ENCODE measurements around the gene HOXA11. TPM values are rescaled to one million over a fixed set of nuclear protein-coding genes. Genes with fewer than 3 reads are reported as not detected.
A peak's percentile ranks its signal among the peaks of the same experiment; 100 is the strongest.

Gene HOXA11
- total RNA-seq, 1 experiment from 2014 or later: not detected

DNA sequence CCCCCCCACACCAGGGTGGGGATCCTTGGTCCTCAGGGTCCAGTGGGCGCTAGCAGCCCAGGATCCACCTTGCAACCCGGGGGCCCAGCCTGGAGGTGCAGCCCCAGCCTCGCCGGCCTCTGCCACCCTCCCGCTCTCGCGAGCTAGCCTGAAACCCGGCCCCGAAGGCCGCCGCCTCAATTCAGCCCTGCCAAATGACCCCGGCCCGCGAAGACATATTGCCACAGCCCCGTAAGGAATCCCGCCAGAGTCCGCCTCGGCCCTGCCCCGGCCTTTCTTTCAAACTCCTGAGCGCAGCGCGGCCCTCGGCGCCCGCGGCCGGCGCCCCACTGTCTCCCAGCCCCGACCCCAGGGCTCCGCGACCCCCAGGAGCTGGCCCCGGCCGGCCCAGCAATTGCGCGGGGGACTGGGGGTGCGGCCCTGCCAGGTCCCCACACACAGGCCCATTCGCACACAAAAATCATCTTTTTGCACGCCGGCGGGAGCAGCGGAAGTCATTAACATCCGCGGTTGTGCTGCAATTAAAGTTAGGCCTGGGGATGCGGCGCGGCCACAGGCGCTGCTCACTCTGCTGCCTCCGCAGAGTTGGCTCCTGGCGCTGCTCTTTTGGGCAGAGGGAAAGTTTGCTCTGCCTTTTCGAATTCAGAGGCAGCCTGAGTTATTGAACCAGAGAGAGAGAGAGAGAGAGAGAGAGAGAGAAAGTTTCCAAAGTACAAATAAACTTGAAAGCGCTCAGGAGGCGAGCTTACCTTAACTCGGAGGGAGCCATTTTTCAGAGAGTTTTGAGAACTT lies 45.5 kb downstream of the HOXA11 start (continued):
- TF ChIP-seq, protein P1, sequence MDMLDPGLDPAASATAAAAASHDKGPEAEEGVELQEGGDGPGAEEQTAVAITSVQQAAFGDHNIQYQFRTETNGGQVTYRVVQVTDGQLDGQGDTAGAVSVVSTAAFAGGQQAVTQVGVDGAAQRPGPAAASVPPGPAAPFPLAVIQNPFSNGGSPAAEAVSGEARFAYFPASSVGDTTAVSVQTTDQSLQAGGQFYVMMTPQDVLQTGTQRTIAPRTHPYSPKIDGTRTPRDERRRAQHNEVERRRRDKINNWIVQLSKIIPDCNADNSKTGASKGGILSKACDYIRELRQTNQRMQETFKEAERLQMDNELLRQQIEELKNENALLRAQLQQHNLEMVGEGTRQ (CRISPR knock-in tag; IDR thresholded peaks at IDR 0.05): no peak
- TF ChIP-seq, protein P2, sequence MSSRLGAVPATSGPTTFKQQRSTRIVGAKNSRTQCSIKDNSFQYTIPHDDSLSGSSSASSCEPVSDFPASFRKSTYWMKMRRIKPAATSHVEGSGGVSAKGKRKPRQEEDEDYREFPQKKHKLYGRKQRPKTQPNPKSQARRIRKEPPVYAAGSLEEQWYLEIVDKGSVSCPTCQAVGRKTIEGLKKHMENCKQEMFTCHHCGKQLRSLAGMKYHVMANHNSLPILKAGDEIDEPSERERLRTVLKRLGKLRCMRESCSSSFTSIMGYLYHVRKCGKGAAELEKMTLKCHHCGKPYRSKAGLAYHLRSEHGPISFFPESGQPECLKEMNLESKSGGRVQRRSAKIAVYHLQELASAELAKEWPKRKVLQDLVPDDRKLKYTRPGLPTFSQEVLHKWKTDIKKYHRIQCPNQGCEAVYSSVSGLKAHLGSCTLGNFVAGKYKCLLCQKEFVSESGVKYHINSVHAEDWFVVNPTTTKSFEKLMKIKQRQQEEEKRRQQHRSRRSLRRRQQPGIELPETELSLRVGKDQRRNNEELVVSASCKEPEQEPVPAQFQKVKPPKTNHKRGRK (CRISPR knock-in tag; IDR thresholded peaks at IDR 0.05; ENCODE audit: borderline replicate concordance): no peak
- TF ChIP-seq OVOL2 (CRISPR knock-in tag; IDR thresholded peaks at IDR 0.05; ENCODE audit: borderline replicate concordance): no peak

DNA sequence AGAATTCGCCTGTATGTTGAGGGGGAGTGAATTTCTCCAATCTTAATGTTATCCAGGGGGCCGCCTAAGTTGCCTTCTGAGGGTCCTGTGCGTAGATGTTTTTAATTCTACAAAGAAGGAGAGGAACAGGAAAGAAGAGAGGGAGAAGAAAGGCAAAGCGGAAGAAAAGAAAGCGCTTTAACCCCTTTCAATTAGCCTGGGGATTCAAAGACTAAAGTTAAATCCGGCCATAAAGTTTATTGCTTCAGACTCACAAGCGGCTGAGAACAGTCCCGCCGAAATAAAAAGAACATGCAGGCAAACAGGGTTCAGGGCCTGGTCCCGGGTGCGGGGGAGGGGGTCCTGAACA lies 46.1 kb downstream of the HOXA11 start:
- peaks cover 100% of the 10 kb centered on the region for H3K27me3 Mint-ChIP-seq (ENCODE audit: low read depth)
- no peak overlapping the region for H3K27ac Mint-ChIP-seq
- peaks cover 21% of the 10 kb centered on the region for H3K4me1 Mint-ChIP-seq
- no peaks in the 10 kb centered on the region for H3K9me3 Mint-ChIP-seq
- no peaks in the 10 kb centered on the region; the same call in 1 of the 2 replicates for H3K36me3 Mint-ChIP-seq
- CTCF ChIA-PET: interaction anchor here (0.6 kb wide), 1 partner anchor 101 kb away, joined by 3 read pairs; no protein-coding TSS in a partner anchor
- ATAC-seq (no peak), DNase-seq (ENCODE audit: low spot score) (no peak)
- peak overlapping the region; percentile 35; the same call in 1 of the 2 replicates for H3K4me3 Mint-ChIP-seq
- POLR2A ChIA-PET: no interaction called here
- TF ChIP-seq, protein P3, sequence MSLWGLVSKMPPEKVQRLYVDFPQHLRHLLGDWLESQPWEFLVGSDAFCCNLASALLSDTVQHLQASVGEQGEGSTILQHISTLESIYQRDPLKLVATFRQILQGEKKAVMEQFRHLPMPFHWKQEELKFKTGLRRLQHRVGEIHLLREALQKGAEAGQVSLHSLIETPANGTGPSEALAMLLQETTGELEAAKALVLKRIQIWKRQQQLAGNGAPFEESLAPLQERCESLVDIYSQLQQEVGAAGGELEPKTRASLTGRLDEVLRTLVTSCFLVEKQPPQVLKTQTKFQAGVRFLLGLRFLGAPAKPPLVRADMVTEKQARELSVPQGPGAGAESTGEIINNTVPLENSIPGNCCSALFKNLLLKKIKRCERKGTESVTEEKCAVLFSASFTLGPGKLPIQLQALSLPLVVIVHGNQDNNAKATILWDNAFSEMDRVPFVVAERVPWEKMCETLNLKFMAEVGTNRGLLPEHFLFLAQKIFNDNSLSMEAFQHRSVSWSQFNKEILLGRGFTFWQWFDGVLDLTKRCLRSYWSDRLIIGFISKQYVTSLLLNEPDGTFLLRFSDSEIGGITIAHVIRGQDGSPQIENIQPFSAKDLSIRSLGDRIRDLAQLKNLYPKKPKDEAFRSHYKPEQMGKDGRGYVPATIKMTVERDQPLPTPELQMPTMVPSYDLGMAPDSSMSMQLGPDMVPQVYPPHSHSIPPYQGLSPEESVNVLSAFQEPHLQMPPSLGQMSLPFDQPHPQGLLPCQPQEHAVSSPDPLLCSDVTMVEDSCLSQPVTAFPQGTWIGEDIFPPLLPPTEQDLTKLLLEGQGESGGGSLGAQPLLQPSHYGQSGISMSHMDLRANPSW (CRISPR knock-in tag; conservative IDR thresholded peaks at IDR 0.05; ENCODE audit: low read depth): no peak
- TF ChIP-seq AFF4 (CRISPR knock-in tag; IDR thresholded peaks at IDR 0.05; ENCODE audit: borderline replicate concordance) (no peak), NFE2L1 (CRISPR knock-in tag; IDR thresholded peaks at IDR 0.05) (no peak), RORB (CRISPR knock-in tag; IDR thresholded peaks at IDR 0.05) (no peak), ZNF219 (CRISPR knock-in tag; IDR thresholded peaks at IDR 0.05; ENCODE audit: borderline replicate concordance) (no peak), IRF1 (CRISPR knock-in tag; IDR thresholded peaks at IDR 0.05) (no peak), PRRX2 (CRISPR knock-in tag; IDR thresholded peaks at IDR 0.05) (no peak), OVOL2 (CRISPR knock-in tag; IDR thresholded peaks at IDR 0.05; ENCODE audit: borderline replicate concordance) (no peak), NFYB (CRISPR knock-in tag; conservative IDR thresholded peaks at IDR 0.05; ENCODE audit: low read depth) (no peak), TEAD1 (CRISPR knock-in tag; IDR thresholded peaks at IDR 0.05) (no peak)
- TF ChIP-seq, protein P1 (CRISPR knock-in tag; IDR thresholded peaks at IDR 0.05): no peak
- TF ChIP-seq, protein P4, sequence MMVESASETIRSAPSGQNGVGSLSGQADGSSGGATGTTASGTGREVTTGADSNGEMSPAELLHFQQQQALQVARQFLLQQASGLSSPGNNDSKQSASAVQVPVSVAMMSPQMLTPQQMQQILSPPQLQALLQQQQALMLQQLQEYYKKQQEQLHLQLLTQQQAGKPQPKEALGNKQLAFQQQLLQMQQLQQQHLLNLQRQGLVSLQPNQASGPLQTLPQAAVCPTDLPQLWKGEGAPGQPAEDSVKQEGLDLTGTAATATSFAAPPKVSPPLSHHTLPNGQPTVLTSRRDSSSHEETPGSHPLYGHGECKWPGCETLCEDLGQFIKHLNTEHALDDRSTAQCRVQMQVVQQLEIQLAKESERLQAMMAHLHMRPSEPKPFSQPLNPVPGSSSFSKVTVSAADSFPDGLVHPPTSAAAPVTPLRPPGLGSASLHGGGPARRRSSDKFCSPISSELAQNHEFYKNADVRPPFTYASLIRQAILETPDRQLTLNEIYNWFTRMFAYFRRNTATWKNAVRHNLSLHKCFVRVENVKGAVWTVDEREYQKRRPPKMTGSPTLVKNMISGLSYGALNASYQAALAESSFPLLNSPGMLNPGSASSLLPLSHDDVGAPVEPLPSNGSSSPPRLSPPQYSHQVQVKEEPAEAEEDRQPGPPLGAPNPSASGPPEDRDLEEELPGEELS (CRISPR knock-in tag; IDR thresholded peaks at IDR 0.05): no peak
- TF ChIP-seq, protein P5, sequence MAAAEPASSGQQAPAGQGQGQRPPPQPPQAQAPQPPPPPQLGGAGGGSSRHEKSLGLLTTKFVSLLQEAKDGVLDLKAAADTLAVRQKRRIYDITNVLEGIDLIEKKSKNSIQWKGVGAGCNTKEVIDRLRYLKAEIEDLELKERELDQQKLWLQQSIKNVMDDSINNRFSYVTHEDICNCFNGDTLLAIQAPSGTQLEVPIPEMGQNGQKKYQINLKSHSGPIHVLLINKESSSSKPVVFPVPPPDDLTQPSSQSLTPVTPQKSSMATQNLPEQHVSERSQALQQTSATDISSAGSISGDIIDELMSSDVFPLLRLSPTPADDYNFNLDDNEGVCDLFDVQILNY (CRISPR knock-in tag; IDR thresholded peaks at IDR 0.05): no peak
- TF ChIP-seq, protein P6, sequence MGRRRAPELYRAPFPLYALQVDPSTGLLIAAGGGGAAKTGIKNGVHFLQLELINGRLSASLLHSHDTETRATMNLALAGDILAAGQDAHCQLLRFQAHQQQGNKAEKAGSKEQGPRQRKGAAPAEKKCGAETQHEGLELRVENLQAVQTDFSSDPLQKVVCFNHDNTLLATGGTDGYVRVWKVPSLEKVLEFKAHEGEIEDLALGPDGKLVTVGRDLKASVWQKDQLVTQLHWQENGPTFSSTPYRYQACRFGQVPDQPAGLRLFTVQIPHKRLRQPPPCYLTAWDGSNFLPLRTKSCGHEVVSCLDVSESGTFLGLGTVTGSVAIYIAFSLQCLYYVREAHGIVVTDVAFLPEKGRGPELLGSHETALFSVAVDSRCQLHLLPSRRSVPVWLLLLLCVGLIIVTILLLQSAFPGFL (CRISPR knock-in tag; IDR thresholded peaks at IDR 0.05; ENCODE audit: borderline replicate concordance): no peak
- TF ChIP-seq, protein P7, sequence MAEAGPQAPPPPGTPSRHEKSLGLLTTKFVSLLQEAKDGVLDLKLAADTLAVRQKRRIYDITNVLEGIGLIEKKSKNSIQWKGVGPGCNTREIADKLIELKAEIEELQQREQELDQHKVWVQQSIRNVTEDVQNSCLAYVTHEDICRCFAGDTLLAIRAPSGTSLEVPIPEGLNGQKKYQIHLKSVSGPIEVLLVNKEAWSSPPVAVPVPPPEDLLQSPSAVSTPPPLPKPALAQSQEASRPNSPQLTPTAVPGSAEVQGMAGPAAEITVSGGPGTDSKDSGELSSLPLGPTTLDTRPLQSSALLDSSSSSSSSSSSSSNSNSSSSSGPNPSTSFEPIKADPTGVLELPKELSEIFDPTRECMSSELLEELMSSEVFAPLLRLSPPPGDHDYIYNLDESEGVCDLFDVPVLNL (CRISPR knock-in tag; IDR thresholded peaks at IDR 0.05; ENCODE audit: borderline replicate concordance, low read depth): no peak

All from WTC11 (cell line).